GM18520 (cell line): ENCODE measurements around the gene ZNF708.
"Not testable (repeated sequence)": the region's sequence is repeated elsewhere in the genome, so short reads cannot be mapped to it uniquely, and the experiment has no call there.

Source experiments
- ATAC-seq: cut with Tn5 transposase; IDR thresholded peaks from one replicate; pipeline ENCODE4 v1.9.1; 2021; ENCODE audit not compliant: unreplicated experiment

The ZNF708 gene

DNA sequence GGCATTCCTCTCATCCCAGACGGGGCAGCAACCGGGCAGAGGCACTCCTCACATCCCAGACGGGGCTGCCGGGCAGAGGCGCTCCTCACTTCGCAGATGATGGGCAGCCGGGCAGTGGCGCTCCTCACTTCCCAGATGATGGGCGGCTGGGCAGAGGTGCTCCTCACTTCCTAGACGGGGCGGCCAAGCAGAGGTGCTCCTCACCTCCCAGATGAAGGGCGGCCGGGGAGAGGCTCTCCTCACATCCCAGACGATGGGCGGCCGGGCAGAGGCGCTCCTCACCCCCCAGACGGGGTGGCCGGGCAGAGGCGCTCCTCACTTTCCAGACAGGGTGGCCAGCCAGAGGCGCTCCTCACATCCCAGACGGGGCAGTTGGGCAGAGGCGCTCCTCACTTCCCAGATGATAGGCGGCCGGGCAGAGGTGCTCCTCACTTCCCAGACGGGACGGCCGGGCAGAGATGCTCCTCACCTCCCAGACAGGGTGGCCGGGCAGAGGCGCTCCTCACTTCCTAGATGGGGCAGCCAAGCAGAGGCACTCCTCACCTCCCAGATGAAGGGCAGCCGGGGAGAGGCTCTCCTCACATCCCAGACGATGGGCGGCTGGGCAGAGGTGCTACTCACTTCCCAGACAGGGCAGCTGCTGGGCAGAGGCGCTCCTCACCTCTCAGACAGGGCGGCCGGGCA, 68.9 kb downstream of the ZNF708 start:
- no peak for ATAC-seq

- ATAC-seq: not testable (repeated sequence)
These were observed 69.6 kb downstream of the ZNF708 start for GRCh38 chr19:21259421-21260124.

GRCh38 chr19:21256722-21257121, 72.5 kb downstream of the ZNF708 start:
- no peak for ATAC-seq
